ENCODE measurements around the gene PLEKHO2. TPM values are rescaled to one million over a fixed set of nuclear protein-coding genes. Genes with fewer than 3 reads are reported as not detected.

The PLEKHO2 gene
- total and polyA plus RNA-seq, 2 donors (not counting 3 experiments of a cell fraction or from before 2014, with no cell fraction given), result 21.9 to 24.9 TPM

DNA sequence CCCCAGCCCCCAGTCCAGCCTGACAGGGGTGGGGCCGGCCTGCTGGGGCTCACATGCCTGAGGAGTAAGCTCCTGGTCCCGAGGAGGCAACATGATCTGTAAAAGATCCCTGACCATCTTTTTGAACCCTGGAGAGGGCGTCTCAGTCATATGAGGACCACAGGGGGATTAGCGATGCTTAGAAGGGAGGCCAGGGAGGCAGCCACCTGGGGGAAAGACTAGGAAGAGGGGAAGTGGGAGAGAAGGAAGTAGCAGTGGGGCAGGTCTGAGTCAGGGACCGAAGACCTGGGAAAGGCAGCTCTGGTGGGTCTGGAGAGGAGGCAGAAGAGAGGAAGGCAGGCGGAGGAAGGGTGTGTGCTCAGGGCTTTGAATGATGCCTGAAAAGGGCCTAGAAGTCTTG, 35.2 kb upstream of the PLEKHO2 start:
- ChIA-PET CTCF (interaction anchor here (1.0 to 1.6 kb wide), 3 partner anchors 75 to 98 kb away, joined by 5 to 7 read pairs (median 5); no protein-coding TSS in a partner anchor), POLR2A (no interaction called here)
- Histone ChIP-seq H3K4me2 (ENCODE audit: insufficient read depth, low read length) (no peak overlapping the region), H3K9me1 (replicated peaks; ENCODE audit: control insufficient read depth, extremely low read depth, insufficient read depth, low read length) (no peaks in the 10 kb centered on the region), H3K27me3 (ENCODE audit: control insufficient read depth in 2 of 2, insufficient read depth in 2 of 2, low read length in 2 of 2) (peaks cover 0 to 8% of the 10 kb centered on the region in 2 experiments), H3K79me2 (ENCODE audit: control insufficient read depth, insufficient read depth, low read length) (no peaks in the 10 kb centered on the region), H4K20me1 (replicated peaks; ENCODE audit: control insufficient read depth, extremely low read depth, insufficient read depth, low read length) (no peaks in the 10 kb centered on the region), H3K4me3 (replicated peaks in 1 of 3; ENCODE audit: insufficient read depth in 1 of 3, low read depth in 1 of 3, low read length in 3 of 3) (no peak overlapping the region), H3K4me1 (ENCODE audit: control insufficient read depth, extremely low read depth, insufficient read depth, low read length) (no peaks in the 10 kb centered on the region), H3K9me3 (replicated peaks; ENCODE audit: control insufficient read depth, insufficient read depth, low read length) (no peaks in the 10 kb centered on the region), H3K36me3 (ENCODE audit: control insufficient read depth in 2 of 2, extremely low read depth in 1 of 2, insufficient read depth in 2 of 2, low read length in 2 of 2) (no peaks in the 10 kb centered on the region), H3K9ac (replicated peaks; ENCODE audit: extremely low read depth, insufficient read depth, low read length) (no peak overlapping the region), H3K27ac (ENCODE audit: insufficient read depth, low read depth, low read length) (no peak overlapping the region), H2AFZ (ENCODE audit: low read depth, low read length) (no peak overlapping the region)
- dilution Hi-C loops (cut with MboI; ENCODE audit: extremely low pct_ligation_motif_present, low sequenced_read_pairs), result no loop called here
- no peak for DNase-seq (ENCODE audit: low read depth, low spot score)
- intact Hi-C loops (cut with micrococcal nuclease), result no loop called here
- BruUV-seq (replicated peaks), result no TSS peak
- FAIRE-seq, result no peak
- TF ChIP-seq MYC (IDR thresholded peaks at IDR 0.05; ENCODE audit: low read depth, low read length) (no peak), JUN (IDR thresholded peaks at IDR 0.05; ENCODE audit: borderline replicate concordance, insufficient read depth, insufficient read length, low read depth) (no peak), POLR2A (IDR thresholded peaks at IDR 0.05; ENCODE audit: low read depth, low read length) (no peak), EZH2 (IDR thresholded peaks at IDR 0.05; ENCODE audit: borderline replicate concordance, low read depth, low read length, severe bottlenecking) (no peak), FOS (IDR thresholded peaks at IDR 0.05; ENCODE audit: borderline replicate concordance, insufficient read depth, low read length) (no peak), POLR2AphosphoS5 (IDR thresholded peaks at IDR 0.05; ENCODE audit: insufficient read depth, low read depth, low read length) (no peak), GATA2 (IDR thresholded peaks at IDR 0.05; ENCODE audit: insufficient read depth, insufficient read length, low read depth, low read length) (no peak)
- TF ChIP-seq, protein P1, sequence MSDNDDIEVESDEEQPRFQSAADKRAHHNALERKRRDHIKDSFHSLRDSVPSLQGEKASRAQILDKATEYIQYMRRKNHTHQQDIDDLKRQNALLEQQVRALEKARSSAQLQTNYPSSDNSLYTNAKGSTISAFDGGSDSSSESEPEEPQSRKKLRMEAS (IDR thresholded peaks at IDR 0.05; ENCODE audit: insufficient read depth, insufficient read length), result no peak
- TF ChIP-seq, protein P2, sequence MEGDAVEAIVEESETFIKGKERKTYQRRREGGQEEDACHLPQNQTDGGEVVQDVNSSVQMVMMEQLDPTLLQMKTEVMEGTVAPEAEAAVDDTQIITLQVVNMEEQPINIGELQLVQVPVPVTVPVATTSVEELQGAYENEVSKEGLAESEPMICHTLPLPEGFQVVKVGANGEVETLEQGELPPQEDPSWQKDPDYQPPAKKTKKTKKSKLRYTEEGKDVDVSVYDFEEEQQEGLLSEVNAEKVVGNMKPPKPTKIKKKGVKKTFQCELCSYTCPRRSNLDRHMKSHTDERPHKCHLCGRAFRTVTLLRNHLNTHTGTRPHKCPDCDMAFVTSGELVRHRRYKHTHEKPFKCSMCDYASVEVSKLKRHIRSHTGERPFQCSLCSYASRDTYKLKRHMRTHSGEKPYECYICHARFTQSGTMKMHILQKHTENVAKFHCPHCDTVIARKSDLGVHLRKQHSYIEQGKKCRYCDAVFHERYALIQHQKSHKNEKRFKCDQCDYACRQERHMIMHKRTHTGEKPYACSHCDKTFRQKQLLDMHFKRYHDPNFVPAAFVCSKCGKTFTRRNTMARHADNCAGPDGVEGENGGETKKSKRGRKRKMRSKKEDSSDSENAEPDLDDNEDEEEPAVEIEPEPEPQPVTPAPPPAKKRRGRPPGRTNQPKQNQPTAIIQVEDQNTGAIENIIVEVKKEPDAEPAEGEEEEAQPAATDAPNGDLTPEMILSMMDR (IDR thresholded peaks at IDR 0.05; ENCODE audit: extremely low read depth in 1 of 2, insufficient read depth in 1 of 2, low read depth in 1 of 2, low read length in 2 of 2), result no peak
